ENCODE results near the gene BCL11B.

Gene BCL11B

DNA sequence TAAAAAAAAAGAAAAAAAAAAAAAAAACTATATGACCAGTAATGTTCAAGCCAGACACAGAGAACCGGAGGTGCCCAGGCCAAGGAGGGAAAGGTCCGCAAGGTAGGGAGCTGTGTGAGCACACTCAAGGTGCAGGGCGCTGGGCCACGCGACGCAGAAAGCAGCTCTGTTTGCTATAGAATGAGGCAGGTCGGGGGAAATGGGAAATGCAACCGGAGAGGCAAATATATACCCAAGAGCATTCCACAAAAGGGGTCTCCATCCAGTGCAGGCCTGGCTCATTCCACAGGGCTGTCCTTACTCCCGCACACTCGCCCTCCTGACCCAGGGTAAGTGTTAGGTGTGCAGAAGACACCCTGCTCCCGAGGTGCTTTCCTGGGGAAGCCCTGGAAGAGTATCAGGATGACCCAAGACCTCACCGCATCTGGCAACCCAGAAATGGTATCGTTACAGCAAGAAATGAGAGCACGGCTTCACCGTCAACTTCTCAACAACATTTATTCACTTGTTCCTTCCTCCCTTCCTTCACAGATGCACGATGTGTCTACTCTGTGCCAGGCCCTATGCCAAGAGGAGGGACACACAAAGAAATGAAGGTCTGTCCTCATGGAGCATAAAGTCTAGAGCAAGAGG is 86.4 kb downstream of the BCL11B start:
- no peak overlapping the region for H3K18ac ChIP-seq (ENCODE audit: low read depth in 1 of 2, low read length in 2 of 2)
- H2BK15ac ChIP-seq (ENCODE audit: low read depth, poor library complexity, severe bottlenecking), result no peak overlapping the region
- DNase-seq, result no peak
- no peak overlapping the region for H3K9ac ChIP-seq (ENCODE audit: low read length)
- no peak overlapping the region for H3K23ac ChIP-seq (ENCODE audit: low read length in 2 of 2)
- no peak overlapping the region for H2AFZ ChIP-seq (ENCODE audit: low read depth, low read length)
- no peak overlapping the region for H3K4ac ChIP-seq (ENCODE audit: low read depth in 1 of 2, low read length in 2 of 2)
- H3K27me3 ChIP-seq (ENCODE audit: control insufficient read depth in 1 of 2, insufficient read depth in 1 of 2, low read length in 2 of 2), result peaks cover 0 to 15% of the 10 kb centered on the region in 2 experiments
- H4K8ac ChIP-seq (ENCODE audit: low read length), result no peak overlapping the region
- no peak overlapping the region for H3K4me2 ChIP-seq (ENCODE audit: low read length, poor library complexity, severe bottlenecking)
- H2AK5ac ChIP-seq (ENCODE audit: low read length, severe bottlenecking), result no peak overlapping the region
- no peaks in the 10 kb centered on the region for H3K9me3 ChIP-seq (ENCODE audit: control insufficient read depth, low read length)
- H3K14ac ChIP-seq (ENCODE audit: low read length in 2 of 2), result no peak overlapping the region
- WGBS, result 87% methylated on average over 14 of the region's 16 CpGs
- H3K4me3 ChIP-seq (ENCODE audit: insufficient read depth in 1 of 2, low read depth in 1 of 2, low read length in 2 of 2), result no peak overlapping the region
- no peaks in the 10 kb centered on the region for H3K79me1 ChIP-seq (replicated peaks; ENCODE audit: low read length, poor library complexity, severe bottlenecking)
- H4K91ac ChIP-seq (ENCODE audit: low read length), result no peak overlapping the region
- no peak overlapping the region for H2BK5ac ChIP-seq (ENCODE audit: low read depth, low read length, poor library complexity, severe bottlenecking)
- no peak overlapping the region for H3K27ac ChIP-seq (ENCODE audit: low read length, poor library complexity, severe bottlenecking)
- H2BK12ac ChIP-seq (ENCODE audit: low read length in 2 of 2), result no peak overlapping the region
- H2BK120ac ChIP-seq (ENCODE audit: low read depth, low read length), result no peak overlapping the region
- no peaks in the 10 kb centered on the region for H3K4me1 ChIP-seq (ENCODE audit: control insufficient read depth, insufficient read depth, low read depth, low read length)
- H3K36me3 ChIP-seq (ENCODE audit: control insufficient read depth in 1 of 2, insufficient read depth in 2 of 2, low read depth in 1 of 2, low read length in 2 of 2), result no peaks in the 10 kb centered on the region

DNA sequence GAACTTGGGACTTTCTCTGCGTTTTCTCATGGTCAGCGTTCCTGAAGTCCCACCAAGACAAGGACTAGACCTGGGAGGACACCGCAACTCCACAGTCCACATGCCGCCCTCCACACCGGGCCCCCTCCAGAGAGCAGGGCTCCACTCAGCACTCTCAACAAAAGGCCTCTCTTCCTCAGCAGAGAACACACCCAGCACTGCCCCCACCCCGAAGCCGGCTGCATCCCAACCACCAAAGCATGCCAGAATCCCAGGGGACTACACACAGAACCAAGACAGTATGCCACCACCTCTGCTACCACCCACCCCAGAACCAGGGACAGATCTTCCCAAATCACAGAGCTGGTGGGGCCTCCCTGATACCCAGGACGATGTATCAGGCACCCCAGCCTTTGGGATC is 88.3 kb downstream of the BCL11B start:
- no peaks in the 10 kb centered on the region for H3K36me3 ChIP-seq (ENCODE audit: control insufficient read depth in 1 of 2, insufficient read depth in 2 of 2, low read depth in 1 of 2, low read length in 2 of 2)
- no peak overlapping the region for H3K4ac ChIP-seq (ENCODE audit: low read depth in 1 of 2, low read length in 2 of 2)
- no peak overlapping the region for H3K23ac ChIP-seq (ENCODE audit: low read length in 2 of 2)
- no peak overlapping the region for H3K14ac ChIP-seq (ENCODE audit: low read length in 2 of 2)
- WGBS, result 83% methylated on average over 8 of the region's 8 CpGs
- no peak overlapping the region for H2BK15ac ChIP-seq (ENCODE audit: low read depth, poor library complexity, severe bottlenecking)
- no peak overlapping the region for H2BK12ac ChIP-seq (ENCODE audit: low read length in 2 of 2)
- H3K4me1 ChIP-seq (ENCODE audit: control insufficient read depth, insufficient read depth, low read depth, low read length), result no peaks in the 10 kb centered on the region
- no peak overlapping the region for H2BK5ac ChIP-seq (ENCODE audit: low read depth, low read length, poor library complexity, severe bottlenecking)
- DNase-seq, result no peak
- H3K27me3 ChIP-seq (ENCODE audit: control insufficient read depth in 1 of 2, insufficient read depth in 1 of 2, low read length in 2 of 2), result peaks cover 0 to 4% of the 10 kb centered on the region in 2 experiments
- H3K9ac ChIP-seq (ENCODE audit: low read length), result no peak overlapping the region
- H3K4me2 ChIP-seq (ENCODE audit: low read length, poor library complexity, severe bottlenecking), result no peak overlapping the region
- H3K79me1 ChIP-seq (replicated peaks; ENCODE audit: low read length, poor library complexity, severe bottlenecking), result no peaks in the 10 kb centered on the region
- H3K27ac ChIP-seq (ENCODE audit: low read length, poor library complexity, severe bottlenecking), result no peak overlapping the region
- no peak overlapping the region for H2AK5ac ChIP-seq (ENCODE audit: low read length, severe bottlenecking)
- H2AFZ ChIP-seq (ENCODE audit: low read depth, low read length), result no peak overlapping the region
- no peaks in the 10 kb centered on the region for H3K9me3 ChIP-seq (ENCODE audit: control insufficient read depth, low read length)
- no peak overlapping the region for H4K91ac ChIP-seq (ENCODE audit: low read length)
- H2BK120ac ChIP-seq (ENCODE audit: low read depth, low read length), result no peak overlapping the region
- H3K4me3 ChIP-seq (ENCODE audit: insufficient read depth in 1 of 2, low read depth in 1 of 2, low read length in 2 of 2), result no peak overlapping the region
- H3K18ac ChIP-seq (ENCODE audit: low read depth in 1 of 2, low read length in 2 of 2), result no peak overlapping the region
- no peak overlapping the region for H4K8ac ChIP-seq (ENCODE audit: low read length)

- Histone ChIP-seq H3K14ac (ENCODE audit: low read length in 2 of 2) (no peak overlapping the region), H4K91ac (ENCODE audit: low read length) (no peak overlapping the region), H3K9ac (ENCODE audit: low read length) (no peak overlapping the region), H3K27me3 (ENCODE audit: control insufficient read depth in 1 of 2, insufficient read depth in 1 of 2, low read length in 2 of 2) (peaks cover 0 to 4% of the 10 kb centered on the region in 2 experiments), H2BK5ac (ENCODE audit: low read depth, low read length, poor library complexity, severe bottlenecking) (no peak overlapping the region), H3K4ac (ENCODE audit: low read depth in 1 of 2, low read length in 2 of 2) (no peak overlapping the region), H2BK120ac (ENCODE audit: low read depth, low read length) (no peak overlapping the region), H3K79me1 (replicated peaks; ENCODE audit: low read length, poor library complexity, severe bottlenecking) (no peaks in the 10 kb centered on the region), H3K4me3 (ENCODE audit: insufficient read depth in 1 of 2, low read depth in 1 of 2, low read length in 2 of 2) (no peak overlapping the region), H3K18ac (ENCODE audit: low read depth in 1 of 2, low read length in 2 of 2) (no peak overlapping the region), H3K36me3 (ENCODE audit: control insufficient read depth in 1 of 2, insufficient read depth in 2 of 2, low read depth in 1 of 2, low read length in 2 of 2) (no peaks in the 10 kb centered on the region), H2BK12ac (ENCODE audit: low read length in 2 of 2) (no peak overlapping the region), H3K4me1 (ENCODE audit: control insufficient read depth, insufficient read depth, low read depth, low read length) (no peaks in the 10 kb centered on the region), H2AFZ (ENCODE audit: low read depth, low read length) (no peak overlapping the region), H2BK15ac (ENCODE audit: low read depth, poor library complexity, severe bottlenecking) (no peak overlapping the region), H3K27ac (ENCODE audit: low read length, poor library complexity, severe bottlenecking) (no peak overlapping the region), H3K4me2 (ENCODE audit: low read length, poor library complexity, severe bottlenecking) (no peak overlapping the region), H3K23ac (ENCODE audit: low read length in 2 of 2) (no peak overlapping the region), H2AK5ac (ENCODE audit: low read length, severe bottlenecking) (no peak overlapping the region), H3K9me3 (ENCODE audit: control insufficient read depth, low read length) (no peaks in the 10 kb centered on the region), H4K8ac (ENCODE audit: low read length) (no peak overlapping the region)
- no peak for DNase-seq
- WGBS, result 83% methylated on average over 12 of the region's 12 CpGs
These were observed 88.7 kb downstream of the BCL11B start for GRCh38 chr14:99183311-99183710.

GRCh38 chr14:99182548-99183250 is 89.3 kb downstream of the BCL11B start:
- H3K14ac ChIP-seq (ENCODE audit: low read length in 2 of 2), result no peak overlapping the region
- H3K18ac ChIP-seq (ENCODE audit: low read depth in 1 of 2, low read length in 2 of 2), result no peak overlapping the region
- no peaks in the 10 kb centered on the region for H3K9me3 ChIP-seq (ENCODE audit: control insufficient read depth, low read length)
- H3K23ac ChIP-seq (ENCODE audit: low read length in 2 of 2), result no peak overlapping the region
- no peak overlapping the region for H3K4ac ChIP-seq (ENCODE audit: low read depth in 1 of 2, low read length in 2 of 2)
- no peak overlapping the region for H4K8ac ChIP-seq (ENCODE audit: low read length)
- no peak overlapping the region for H3K27ac ChIP-seq (ENCODE audit: low read length, poor library complexity, severe bottlenecking)
- H2BK120ac ChIP-seq (ENCODE audit: low read depth, low read length), result no peak overlapping the region
- H2BK15ac ChIP-seq (ENCODE audit: low read depth, poor library complexity, severe bottlenecking), result no peak overlapping the region
- H3K36me3 ChIP-seq (ENCODE audit: control insufficient read depth in 1 of 2, insufficient read depth in 2 of 2, low read depth in 1 of 2, low read length in 2 of 2), result no peaks in the 10 kb centered on the region
- H3K27me3 ChIP-seq (ENCODE audit: control insufficient read depth in 1 of 2, insufficient read depth in 1 of 2, low read length in 2 of 2), result peaks cover 0 to 4% of the 10 kb centered on the region in 2 experiments
- H3K4me1 ChIP-seq (ENCODE audit: control insufficient read depth, insufficient read depth, low read depth, low read length), result no peaks in the 10 kb centered on the region
- no peaks in the 10 kb centered on the region for H3K79me1 ChIP-seq (replicated peaks; ENCODE audit: low read length, poor library complexity, severe bottlenecking)
- H3K4me3 ChIP-seq (ENCODE audit: insufficient read depth in 1 of 2, low read depth in 1 of 2, low read length in 2 of 2), result no peak overlapping the region
- 89% methylated on average over 2 of the region's 6 CpGs for WGBS
- no peak overlapping the region for H2AFZ ChIP-seq (ENCODE audit: low read depth, low read length)
- H2BK12ac ChIP-seq (ENCODE audit: low read length in 2 of 2), result no peak overlapping the region
- H2AK5ac ChIP-seq (ENCODE audit: low read length, severe bottlenecking), result no peak overlapping the region
- H3K9ac ChIP-seq (ENCODE audit: low read length), result no peak overlapping the region
- H2BK5ac ChIP-seq (ENCODE audit: low read depth, low read length, poor library complexity, severe bottlenecking), result no peak overlapping the region
- no peak for DNase-seq
- H4K91ac ChIP-seq (ENCODE audit: low read length), result no peak overlapping the region
- H3K4me2 ChIP-seq (ENCODE audit: low read length, poor library complexity, severe bottlenecking), result no peak overlapping the region

Data from mesenchymal stem cell (in vitro differentiated cells and primary cell).